ENCODE measurements around the gene ENG. TPM values are rescaled to one million over a fixed set of nuclear protein-coding genes. Genes with fewer than 3 reads are reported as not detected.
A peak's percentile ranks its signal among the peaks of the same experiment; 100 is the strongest.

The ENG gene
- total and polyA plus RNA-seq, 2 of the 8 experiments (the other 6 are each of a cell fraction or from before 2014, with no cell fraction given), result 1.8 to 4.4 TPM

DNA sequence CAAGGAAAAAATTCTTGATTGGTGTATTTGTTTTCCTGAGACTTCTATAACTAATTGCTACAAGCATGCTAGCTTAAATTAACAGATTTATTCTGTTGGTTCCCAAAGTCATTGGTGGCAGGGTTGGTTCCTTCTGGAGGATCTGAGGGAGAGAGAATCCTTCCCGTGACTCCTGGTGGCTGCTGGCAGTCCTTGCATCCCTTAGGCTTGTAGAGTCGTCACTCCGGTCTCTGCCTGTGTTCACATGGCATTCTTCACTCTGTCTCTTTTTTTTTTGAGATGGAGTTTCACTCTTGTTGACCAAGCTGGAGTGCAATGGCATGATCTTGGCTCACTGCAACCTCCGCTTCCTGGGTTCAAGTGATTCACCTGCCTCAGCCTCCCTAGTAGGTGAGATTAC, 63.4 kb downstream of the ENG start:
- TF ChIP-seq, protein P1, sequence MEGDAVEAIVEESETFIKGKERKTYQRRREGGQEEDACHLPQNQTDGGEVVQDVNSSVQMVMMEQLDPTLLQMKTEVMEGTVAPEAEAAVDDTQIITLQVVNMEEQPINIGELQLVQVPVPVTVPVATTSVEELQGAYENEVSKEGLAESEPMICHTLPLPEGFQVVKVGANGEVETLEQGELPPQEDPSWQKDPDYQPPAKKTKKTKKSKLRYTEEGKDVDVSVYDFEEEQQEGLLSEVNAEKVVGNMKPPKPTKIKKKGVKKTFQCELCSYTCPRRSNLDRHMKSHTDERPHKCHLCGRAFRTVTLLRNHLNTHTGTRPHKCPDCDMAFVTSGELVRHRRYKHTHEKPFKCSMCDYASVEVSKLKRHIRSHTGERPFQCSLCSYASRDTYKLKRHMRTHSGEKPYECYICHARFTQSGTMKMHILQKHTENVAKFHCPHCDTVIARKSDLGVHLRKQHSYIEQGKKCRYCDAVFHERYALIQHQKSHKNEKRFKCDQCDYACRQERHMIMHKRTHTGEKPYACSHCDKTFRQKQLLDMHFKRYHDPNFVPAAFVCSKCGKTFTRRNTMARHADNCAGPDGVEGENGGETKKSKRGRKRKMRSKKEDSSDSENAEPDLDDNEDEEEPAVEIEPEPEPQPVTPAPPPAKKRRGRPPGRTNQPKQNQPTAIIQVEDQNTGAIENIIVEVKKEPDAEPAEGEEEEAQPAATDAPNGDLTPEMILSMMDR (IDR thresholded peaks at IDR 0.05; ENCODE audit: control extremely low read depth in 1 of 3, insufficient read depth in 1 of 3, low read depth in 1 of 3, low read length in 3 of 3), result peak in 1 of 3 experiments; percentile 26; a peak in 1 of 4 replicates
- no peak for TF ChIP-seq KDM4A (IDR thresholded peaks at IDR 0.05; ENCODE audit: low read depth, low read length, severe bottlenecking)
- DNase-seq (ENCODE audit: low read depth in 1 of 2, low spot score in 2 of 2), result no peak

More for the DNA sequence above, 63.4 kb downstream of the ENG start:
- no peak overlapping the region for H4K91ac ChIP-seq (replicated peaks; ENCODE audit: insufficient read length, low read length)
- WGBS, 2 experiments (ENCODE audit: extremely low coverage in 1 of 2, insufficient coverage in 1 of 2, insufficient read length in 1 of 2, insufficient replicate concordance in 2 of 2, low coverage in 1 of 2, low lambda C conversion rate in 2 of 2, missing lambda C conversion rate in 1 of 2), result 94% methylated on average over 4 of the region's 4 CpGs; no CpG with 5 or more reads in 1 of the 2 experiments
- H4K5ac ChIP-seq (ENCODE audit: insufficient read length, low read depth, low read length), result no peak overlapping the region
- H4K8ac ChIP-seq (ENCODE audit: extremely low read depth, insufficient read depth, low read length), result no peak overlapping the region
- no peak overlapping the region for H3K4ac ChIP-seq (replicated peaks; ENCODE audit: insufficient read length, low read depth, low read length)
- no peaks in the 10 kb centered on the region for H3K27me3 ChIP-seq (replicated peaks in 1 of 4; ENCODE audit: control insufficient read depth in 3 of 4, extremely low read depth in 1 of 4, insufficient read depth in 3 of 4, low read length in 3 of 4)
- no peak overlapping the region for H2BK20ac ChIP-seq (ENCODE audit: low read length)
- H3K23me2 ChIP-seq (ENCODE audit: low read depth, low read length), result no peaks in the 10 kb centered on the region
- H2BK15ac ChIP-seq (ENCODE audit: low read length), result no peak overlapping the region
- H2BK5ac ChIP-seq (ENCODE audit: low read depth, low read length), result no peak overlapping the region
- no peak overlapping the region for H3K23ac ChIP-seq (ENCODE audit: insufficient read length)
- H3K56ac ChIP-seq (replicated peaks; ENCODE audit: insufficient read length, low read depth, low read length), result no peak overlapping the region
- POLR2A ChIA-PET (ENCODE audit: partially characterized antibody), result interaction anchor here (0.7 to 10.2 kb wide), 5 partner anchors 11 to 139 kb away, joined by 3 to 140 read pairs (median 3); partner anchors contain the start of genes FPGS and PIP5KL1
- peaks cover 0 to 2% (median 0%) of the 10 kb centered on the region in 4 experiments; a peak in 2 of 7 replicates for H3K4me1 ChIP-seq (replicated peaks in 1 of 4; ENCODE audit: control insufficient read depth in 3 of 4, insufficient read depth in 4 of 4, low read length in 3 of 4)
- no peak overlapping the region for H2AFZ ChIP-seq (ENCODE audit: low read length)
- no peak overlapping the region for H3K18ac ChIP-seq (ENCODE audit: extremely low read depth, low read length)
- H2AK5ac ChIP-seq (ENCODE audit: low read depth, low read length), result no peak overlapping the region
- H3K4me2 ChIP-seq (ENCODE audit: insufficient read depth in 1 of 2, low read depth in 2 of 2, low read length in 2 of 2), result no peak overlapping the region
- H3K79me1 ChIP-seq (ENCODE audit: low read depth, low read length), result peaks cover 10% of the 10 kb centered on the region
- no peak overlapping the region for H3K4me3 ChIP-seq (ENCODE audit: extremely low read depth in 1 of 4, insufficient read depth in 2 of 4, low read depth in 3 of 4, low read length in 4 of 4)
- H3K79me2 ChIP-seq (ENCODE audit: control insufficient read depth in 1 of 2, insufficient read depth in 2 of 2, low read length in 2 of 2), result peaks cover 3 to 37% of the 10 kb centered on the region in 2 experiments; a peak in 2 of 4 replicates
- H3K14ac ChIP-seq (ENCODE audit: insufficient read length), result no peak overlapping the region
- H3K27ac ChIP-seq (ENCODE audit: low read depth, low read length), result no peak overlapping the region
- CTCF ChIA-PET (ENCODE audit: partially characterized antibody), result interaction anchor here (0.7 to 16.2 kb wide), 7 partner anchors 10 to 882 kb away, joined by 3 to 227 read pairs (median 4); no protein-coding TSS in a partner anchor
- peaks cover 29 to 53% (median 45%) of the 10 kb centered on the region in 4 experiments for H3K36me3 ChIP-seq (ENCODE audit: control insufficient read depth in 2 of 4, insufficient read depth in 4 of 4, low read length in 3 of 4)
- H4K20me1 ChIP-seq (replicated peaks in 1 of 2; ENCODE audit: control insufficient read depth in 1 of 2, insufficient read depth in 2 of 2, low read length in 2 of 2), result peaks cover 25 to 30% of the 10 kb centered on the region in 2 experiments
- no peaks in the 10 kb centered on the region for H3K9me3 ChIP-seq (ENCODE audit: insufficient read depth in 2 of 2, low read depth in 1 of 2, low read length in 1 of 2)
- H2BK12ac ChIP-seq (ENCODE audit: low read depth, low read length), result no peak overlapping the region
- FAIRE-seq, result no peak
- no peak overlapping the region for H3K9ac ChIP-seq (replicated peaks in 1 of 4; ENCODE audit: extremely low read depth in 1 of 4, low read depth in 3 of 4, low read length in 3 of 4)
- H2BK120ac ChIP-seq (replicated peaks; ENCODE audit: low read depth, low read length), result no peak overlapping the region
